NB4 (cell line): Measurements from ENCODE around the gene SLC41A3.

Source experiments
- CTCF ChIP-seq: IDR thresholded peaks from one replicate; pipeline ENCODE4 v1.5.1; 2012; ENCODE audit warnings: low read depth, low read length
- POLR2A ChIP-seq: IDR thresholded peaks from 2 replicates; pipeline ENCODE4 v1.6.1; 2011; ENCODE audit warnings: mild to moderate bottlenecking; ENCODE audit not compliant: insufficient read length; ENCODE audit errors: extremely low read depth

- TF ChIP-seq CTCF (no peak), POLR2A (no peak)
These were observed 19.4 kb upstream of the SLC41A3 start for GRCh38 chr3:126103121-126104027.
